ENCODE results near the gene PLPP4. TPM values are rescaled to one million over a fixed set of nuclear protein-coding genes. Genes with fewer than 3 reads are reported as not detected.

PLPP4 gene
- polyA plus RNA-seq, 1 of the 3 experiments (the other 2 are of a cell fraction) = 27.9 TPM

- Histone ChIP-seq H3K4me3 (ENCODE audit: low read depth in 2 of 2, low read length in 1 of 2) (no peak overlapping the region), H2AFZ (ENCODE audit: low read depth) (no peak overlapping the region), H3K9me2 (no peaks in the 10 kb centered on the region), H3K4me1 (ENCODE audit: control insufficient read depth in 1 of 2, insufficient read depth in 2 of 2, low read depth in 1 of 2, low read length in 1 of 2) (peaks cover 19 to 37% of the 10 kb centered on the region in 2 experiments), H3K4me2 (no peak overlapping the region), H3K9ac (no peak overlapping the region), H3F3A (replicated peaks; ENCODE audit: insufficient read depth) (peaks cover 10% of the 10 kb centered on the region), H4K20me1 (ENCODE audit: insufficient read depth) (no peaks in the 10 kb centered on the region), H3K27ac (ENCODE audit: low read depth in 2 of 2, low read length in 1 of 2) (no peak overlapping the region), H3K36me3 (replicated peaks in 1 of 2; ENCODE audit: control insufficient read depth in 1 of 2, insufficient read depth in 2 of 2, low read length in 1 of 2) (no peaks in the 10 kb centered on the region), H3K9me3 (no peaks in the 10 kb centered on the region), H3K27me3 (ENCODE audit: insufficient read depth) (no peaks in the 10 kb centered on the region), H3K79me2 (ENCODE audit: insufficient read depth) (peaks cover 36% of the 10 kb centered on the region)
- WGBS (ENCODE audit: low lambda C conversion rate) = 81% methylated on average over 7 of the region's 7 CpGs
- CTCF ChIA-PET = no interaction called here
- TF ChIP-seq YY1 (IDR thresholded peaks at IDR 0.05; ENCODE audit: low read depth) = no peak
- TF ChIP-seq REST (IDR thresholded peaks at IDR 0.05; ENCODE audit: low read depth, low read length) = no peak
- TF ChIP-seq CTCF (IDR thresholded peaks at IDR 0.05) = no peak
- TF ChIP-seq SMC3 (IDR thresholded peaks at IDR 0.05; ENCODE audit: low read depth, low read length) = no peak
- TF ChIP-seq EZH2phosphoT487 (IDR thresholded peaks at IDR 0.05; ENCODE audit: borderline replicate concordance, low read depth) = no peak
- no peak for TF ChIP-seq RXRA (IDR thresholded peaks at IDR 0.05; ENCODE audit: borderline replicate concordance, low read depth)
- TF ChIP-seq GATA2 (CRISPR knock-in tag; IDR thresholded peaks at IDR 0.05) = no peak
- TF ChIP-seq SIN3A (IDR thresholded peaks at IDR 0.05; ENCODE audit: borderline replicate concordance, low read depth, low read length) = no peak
- no peak for TF ChIP-seq MAX (IDR thresholded peaks at IDR 0.05; ENCODE audit: low read depth)
- TF ChIP-seq RAD21 (IDR thresholded peaks at IDR 0.05; ENCODE audit: low read length) = no peak
- TF ChIP-seq FOSL2 (IDR thresholded peaks at IDR 0.05; ENCODE audit: borderline replicate concordance, low read depth) = no peak
- no peak for TF ChIP-seq CHD2 (IDR thresholded peaks at IDR 0.05; ENCODE audit: low read length, partially characterized antibody)
- TF ChIP-seq IRF3 (IDR thresholded peaks at IDR 0.05; ENCODE audit: low read depth, low read length) = no peak
- no peak for TF ChIP-seq GABPA (IDR thresholded peaks at IDR 0.05; ENCODE audit: low read depth)
- no peak for TF ChIP-seq TEAD4 (IDR thresholded peaks at IDR 0.05; ENCODE audit: borderline replicate concordance, insufficient read depth)
- no peak for TF ChIP-seq USF2 (IDR thresholded peaks at IDR 0.05; ENCODE audit: borderline replicate concordance, low read depth, low read length)
- POLR2A ChIA-PET = no interaction called here
- no peak for DNase-seq
Observed at GRCh38 chr10:120455004-120455403, 2.0 kb upstream of the PLPP4 start.

Measured in SK-N-SH (cell line).